Measurements from ENCODE around the gene BOD1L2. TPM values are rescaled to one million over a fixed set of nuclear protein-coding genes. Genes with fewer than 3 reads are reported as not detected.

The BOD1L2 gene
- total RNA-seq, 4 donors from 2014 or later: not detected

GRCh38 chr18:57142324-57142723 is 4.6 kb upstream of the BOD1L2 start:
- Histone ChIP-seq H3K4me3 (no peak overlapping the region), H3K27ac (no peak overlapping the region), H3K36me3 (no peaks in the 10 kb centered on the region), H3K9me3 (no peaks in the 10 kb centered on the region), H3K27me3 (no peaks in the 10 kb centered on the region), H3K4me1 (no peaks in the 10 kb centered on the region)
- no peak for DNase-seq
- no peak for TF ChIP-seq CTCF (IDR thresholded peaks at IDR 0.05)
- TF ChIP-seq POLR2A (IDR thresholded peaks at IDR 0.05): no peak
- intact Hi-C loops (cut with DNase I): no loop called here

- Histone ChIP-seq H3K4me1 (no peaks in the 10 kb centered on the region), H3K36me3 (no peaks in the 10 kb centered on the region), H3K27me3 (no peaks in the 10 kb centered on the region), H3K9me3 (no peaks in the 10 kb centered on the region), H3K4me3 (no peak overlapping the region), H3K27ac (no peak overlapping the region)
- WGBS, 2 donors: 71 to 77% methylated on average over 1 of the region's 1 CpG
- intact Hi-C loops (cut with DNase I): no loop called here
- DNase-seq: no peak
- TF ChIP-seq CTCF (IDR thresholded peaks at IDR 0.05) (no peak), POLR2A (IDR thresholded peaks at IDR 0.05) (no peak)
Observed at GRCh38 chr18:57143265-57143664, 3.6 kb upstream of the BOD1L2 start.

GRCh38 chr18:57148263-57148662 is 1.4 kb downstream of the BOD1L2 start:
- no peak for DNase-seq
- TF ChIP-seq CTCF (IDR thresholded peaks at IDR 0.05): no peak
- no peak for TF ChIP-seq POLR2A (IDR thresholded peaks at IDR 0.05)
- 50 to 53% methylated on average over 1 of the region's 1 CpG for WGBS, 2 donors
- Histone ChIP-seq H3K4me3 (no peak overlapping the region), H3K9me3 (no peaks in the 10 kb centered on the region), H3K27me3 (peaks cover 0 to 7% (median 0%) of the 10 kb centered on the region in 4 donors), H3K27ac (no peak overlapping the region), H3K36me3 (no peaks in the 10 kb centered on the region), H3K4me1 (peaks cover 0 to 6% (median 0%) of the 10 kb centered on the region in 3 donors)
- intact Hi-C loops (cut with DNase I): no loop called here

- Histone ChIP-seq H3K27me3 (peaks cover 0 to 7% (median 0%) of the 10 kb centered on the region in 4 donors), H3K4me1 (peaks cover 0 to 6% (median 0%) of the 10 kb centered on the region in 3 donors), H3K4me3 (no peak overlapping the region), H3K36me3 (no peaks in the 10 kb centered on the region), H3K9me3 (no peaks in the 10 kb centered on the region), H3K27ac (no peak overlapping the region)
- DNase-seq: no peak
- 53 to 56% methylated on average over 1 of the region's 1 CpG for WGBS, 2 donors
- no peak for TF ChIP-seq POLR2A (IDR thresholded peaks at IDR 0.05)
- TF ChIP-seq CTCF (IDR thresholded peaks at IDR 0.05): no peak
- intact Hi-C loops (cut with DNase I): no loop called here
Observed at GRCh38 chr18:57149051-57149450, 2.2 kb downstream of the BOD1L2 start.

GRCh38 chr18:57149531-57149930 is 2.6 kb downstream of the BOD1L2 start:
- Histone ChIP-seq H3K4me3 (no peak overlapping the region), H3K4me1 (peaks cover 0 to 10% (median 0%) of the 10 kb centered on the region in 3 donors), H3K27me3 (peaks cover 0 to 7% (median 0%) of the 10 kb centered on the region in 4 donors), H3K9me3 (no peaks in the 10 kb centered on the region), H3K36me3 (no peaks in the 10 kb centered on the region), H3K27ac (no peak overlapping the region)
- intact Hi-C loops (cut with DNase I): no loop called here
- TF ChIP-seq CTCF (IDR thresholded peaks at IDR 0.05) (no peak), POLR2A (IDR thresholded peaks at IDR 0.05) (no peak)
- WGBS, 2 donors: 32 to 36% methylated on average over 4 of the region's 4 CpGs
- DNase-seq: no peak
